K562 (cell line): ENCODE measurements around the gene TTLL12. TPM values are rescaled to one million over a fixed set of nuclear protein-coding genes. Genes with fewer than 3 reads are reported as not detected.
A peak's percentile ranks its signal among the peaks of the same experiment; 100 is the strongest.

Experiments used
- ATF1 ChIP-seq, 2 experiments: fragments of 450-650 bp in 1 of 2; IDR thresholded peaks; 2 replicates each; pipeline ENCODE4 v1.6.1; 2016; ENCODE audit warnings: missing compliant biosample characterization in 1 of 2, missing genetic modification characterization in 1 of 2
- CREB1 ChIP-seq, 2 experiments: sonication (generic) in 1 of 2; formaldehyde crosslinking in 1 of 2; IDR thresholded peaks; 2 replicates each; pipeline versions ENCODE4 v1.6.1 to v1.8.0; 2012 to 2022; ENCODE audit warnings: inconsistent platforms in 1 of 2, mild to moderate bottlenecking in 1 of 2, missing genetic modification reagents in 1 of 2, moderate library complexity in 1 of 2
- E2F8 ChIP-seq: fragments of 450-650 bp; IDR thresholded peaks from 2 replicates; pipeline ENCODE4 v1.7.1; 2018; ENCODE audit warnings: mild to moderate bottlenecking, low read depth; ENCODE audit not compliant: partially characterized antibody
- ELF1 ChIP-seq: fragments of 200-800 bp; sonication (Bioruptor generic); IDR thresholded peaks from 2 replicates; pipeline ENCODE4 v1.6.1; 2016; ENCODE audit warnings: missing genetic modification characterization, missing compliant biosample characterization
- ESRRA ChIP-seq: fragments of 450-650 bp; IDR thresholded peaks from 2 replicates; pipeline ENCODE4 v1.6.1; 2014; ENCODE audit warnings: low read depth, mild to moderate bottlenecking, moderate library complexity, borderline replicate concordance
- ETV1 ChIP-seq: fragments of 450-650 bp; conservative IDR thresholded peaks from 2 replicates; pipeline ENCODE4 v1.6.1; 2016; ENCODE audit warnings: missing genetic modification characterization, control low read depth, low read depth, missing compliant biosample characterization
- FIP1L1 ChIP-seq: fragments of 200-400 bp; formaldehyde crosslinking; IDR thresholded peaks from 2 replicates; pipeline ENCODE4 v1.6.1; 2018; ENCODE audit warnings: mild to moderate bottlenecking, low read depth, low read length; ENCODE audit not compliant: poor library complexity, severe bottlenecking
- FOXJ2 ChIP-seq: fragments of 200-800 bp; sonication (Bioruptor generic); IDR thresholded peaks from 2 replicates; pipeline ENCODE4 v1.6.1; 2016; ENCODE audit warnings: missing genetic modification characterization, missing compliant biosample characterization
- GATAD2B ChIP-seq: fragments of 450-650 bp; IDR thresholded peaks from 2 replicates; pipeline ENCODE4 v1.6.1; 2017; ENCODE audit warnings: mild to moderate bottlenecking, borderline replicate concordance
- MCM7 ChIP-seq, 2 experiments: fragments of 450-650 bp; IDR thresholded peaks; 2 replicates each; pipeline ENCODE4 v1.6.1; 2016 to 2018
- MEIS2 ChIP-seq: fragments of 450-650 bp; IDR thresholded peaks from 2 replicates; pipeline ENCODE4 v1.6.1; 2014; ENCODE audit warnings: mild to moderate bottlenecking; ENCODE audit not compliant: partially characterized antibody
- NFRKB ChIP-seq: fragments of 450-650 bp; IDR thresholded peaks from 2 replicates; pipeline ENCODE4 v1.6.1; 2016; ENCODE audit warnings: low read depth
- NR2C2 ChIP-seq, 2 experiments: fragments of 200-800 bp in 1 of 2; sonication (Bioruptor generic) in 1 of 2; sonication (generic) in 1 of 2; formaldehyde crosslinking in 1 of 2; IDR thresholded peaks; 2 replicates each; pipeline versions ENCODE4 v1.6.1 to v1.8.0; 2016 to 2022; ENCODE audit warnings: mild to moderate bottlenecking in 1 of 2, missing compliant biosample characterization in 1 of 2, missing genetic modification characterization in 1 of 2, missing genetic modification reagents in 1 of 2
- NUFIP1 ChIP-seq: fragments of 450-650 bp; IDR thresholded peaks from 2 replicates; pipeline ENCODE4 v1.6.1; 2018; ENCODE audit not compliant: partially characterized antibody
- SRSF1 ChIP-seq: fragments of 200-400 bp; formaldehyde crosslinking; IDR thresholded peaks from 2 replicates; pipeline ENCODE4 v1.6.1; 2017; ENCODE audit warnings: mild to moderate bottlenecking, low read depth, low read length, moderate library complexity
- SUPT5H ChIP-seq: fragments of 450-650 bp; IDR thresholded peaks from 2 replicates; pipeline ENCODE4 v1.6.1; 2016
- TAF1 ChIP-seq: IDR thresholded peaks from 2 replicates; pipeline ENCODE4 v1.6.1; 2011; ENCODE audit warnings: mild to moderate bottlenecking, low read length, moderate library complexity; ENCODE audit not compliant: insufficient read depth, control insufficient read depth, severe bottlenecking; ENCODE audit errors: extremely low read depth
- TEAD1 ChIP-seq, 2 experiments: fragments of 450-650 bp in 1 of 2; sonication (generic) in 1 of 2; formaldehyde crosslinking; IDR thresholded peaks; 2 replicates each; pipeline versions ENCODE4 v1.4.0 to v1.8.0; 2020 to 2022; ENCODE audit warnings: mild to moderate bottlenecking in 2 of 2, missing genetic modification reagents in 1 of 2
- U2AF1 ChIP-seq: fragments of 200-400 bp; formaldehyde crosslinking; optimal IDR thresholded peaks from 2 replicates; pipeline ENCODE3; 2017; ENCODE audit warnings: mild to moderate bottlenecking, low read depth, low read length, moderate library complexity
- YBX1 ChIP-seq: fragments of 450-650 bp; IDR thresholded peaks from 2 replicates; pipeline ENCODE4 v1.7.1; 2016; ENCODE audit warnings: mild to moderate bottlenecking
- polyA plus RNA-seq, 8 experiments: library from polyadenylated mRNA; depleted of rRNA in 4 of 8; stranded (reverse) in 5 of 8; unstranded in 3 of 8; fragments of >200 nt; fragmentation: Nextera tagmentation in 2 of 8; fragmentation: Illumina TruSeq in 1 of 8; extraction: Ambion mirVana in 2 of 8; extraction: Trizol in 1 of 8; gene quantifications; 2 replicates each; pipeline versions ENCODE4 v1.2.1 to v1.2.3, GENCODE V29; 2011 to 2014; ENCODE audit warnings: inconsistent platforms in 1 of 8, missing spikeins in 1 of 8
- total RNA-seq, 7 experiments: library from RNA; depleted of rRNA in 6 of 7; stranded (reverse); fragments of >200 nt in 6 of 7; fragmentation: Illumina TruSeq in 2 of 7; extraction: Trizol in 2 of 7; gene quantifications; 2 replicates each; pipeline versions ENCODE4 v1.2.1 to v1.2.3, GENCODE V29; 2011 to 2021; ENCODE audit warnings: low replicate concordance in 1 of 7

The TTLL12 gene
- total and polyA plus RNA-seq, 9 of the 15 experiments (the other 6 are each of a cell fraction or from before 2014, with no cell fraction given), result 1.3 to 128 (median 43.0) TPM

- TF ChIP-seq SRSF1 (no peak), CREB1 (IDR thresholded peaks at IDR 0.05) (peak; percentile 69), CREB1 (CRISPR knock-in tag; IDR thresholded peaks at IDR 0.05) (peak; percentile 80), FOXJ2 (tag) (no peak), MCM7 (IDR thresholded peaks at IDR 0.05) (no peak), ETV1 (peak; percentile 76), ESRRA (peak; percentile 90; the same call in 1 of the 2 replicates), GATAD2B (peak; percentile 66; the same call in 1 of the 2 replicates), U2AF1 (peak; percentile 23), ELF1 (peak; percentile 79), FIP1L1 (peak; percentile 32), YBX1 (no peak), TAF1 (peak; percentile 67), TEAD1 (CRISPR knock-in tag; IDR thresholded peaks at IDR 0.05) (peak; percentile 28 to 96; a peak in 3 of 4 replicates), MEIS2 (peak; percentile 74), NUFIP1 (no peak), SUPT5H (peak; percentile 84), ATF1 (CRISPR knock-in tag; IDR thresholded peaks at IDR 0.05) (no peak), ATF1 (tag; IDR thresholded peaks at IDR 0.05) (peak; percentile 90), NFRKB (peak; percentile 70; the same call in 1 of the 2 replicates), E2F8 (peak; percentile 34), NR2C2 (CRISPR knock-in tag; IDR thresholded peaks at IDR 0.05) (peak; percentile 89), NR2C2 (tag; IDR thresholded peaks at IDR 0.05) (peak; percentile 98)
Measured at GRCh38 chr22:43187171-43188099, 501 bp upstream of the TTLL12 start (continued).
